HG03342 (cell line): ENCODE results near the gene DACH1.
"Not testable (repeated sequence)": the region's sequence is repeated elsewhere in the genome, so short reads cannot be mapped to it uniquely, and the experiment has no call there.

Experiments
- ATAC-seq: cut with Tn5 transposase; IDR thresholded peaks from one replicate; pipeline ENCODE4 v1.9.1; 2021; ENCODE audit warnings: mild to moderate bottlenecking, moderate library complexity; ENCODE audit not compliant: unreplicated experiment

The DACH1 gene

GRCh38 chr13:71785361-71785760, 81.6 kb downstream of the DACH1 start:
- ATAC-seq: no peak

GRCh38 chr13:71780546-71780945, 86.5 kb downstream of the DACH1 start:
- ATAC-seq: no peak

GRCh38 chr13:71778998-71779397, 88.0 kb downstream of the DACH1 start:
- not testable (repeated sequence) for ATAC-seq

GRCh38 chr13:71775966-71776365, 91.0 kb downstream of the DACH1 start:
- no peak for ATAC-seq

GRCh38 chr13:71774863-71775262, 92.1 kb downstream of the DACH1 start:
- no peak for ATAC-seq

- no peak for ATAC-seq
These were observed 93.5 kb downstream of the DACH1 start for GRCh38 chr13:71773531-71773930.

GRCh38 chr13:71772361-71772760, 94.6 kb downstream of the DACH1 start:
- ATAC-seq: no peak

GRCh38 chr13:71771144-71771543, 95.9 kb downstream of the DACH1 start:
- no peak for ATAC-seq

- no peak for ATAC-seq
These were observed 96.3 kb downstream of the DACH1 start for GRCh38 chr13:71770710-71771109.

- no peak for ATAC-seq
These were observed 98.1 kb downstream of the DACH1 start for GRCh38 chr13:71768881-71769280.

- no peak for ATAC-seq
These were observed 107.1 kb downstream of the DACH1 start for GRCh38 chr13:71759651-71760511.

- no peak for ATAC-seq
These were observed 108.2 kb downstream of the DACH1 start for GRCh38 chr13:71758828-71759227.

GRCh38 chr13:71754407-71754974, 112.5 kb downstream of the DACH1 start:
- no peak for ATAC-seq

- ATAC-seq: no peak
These were observed 114.1 kb downstream of the DACH1 start for GRCh38 chr13:71752775-71753513.

- no peak for ATAC-seq
These were observed 115.9 kb downstream of the DACH1 start for GRCh38 chr13:71751073-71751472.

GRCh38 chr13:71730267-71730666, 136.7 kb downstream of the DACH1 start:
- ATAC-seq: no peak

- no peak for ATAC-seq
These were observed 137.6 kb downstream of the DACH1 start for GRCh38 chr13:71729441-71729840.

- no peak for ATAC-seq
These were observed 139.3 kb downstream of the DACH1 start for GRCh38 chr13:71727662-71728061.

- no peak for ATAC-seq
These were observed 140.0 kb downstream of the DACH1 start for GRCh38 chr13:71727042-71727441.

- ATAC-seq: no peak
These were observed 144.8 kb downstream of the DACH1 start for GRCh38 chr13:71722206-71722605.

- ATAC-seq: no peak
These were observed 145.9 kb downstream of the DACH1 start for GRCh38 chr13:71721104-71721503.

- ATAC-seq: no peak
These were observed 148.1 kb downstream of the DACH1 start for GRCh38 chr13:71718931-71719330.
